ENCODE data around the gene EGR2.

The EGR2 gene

GRCh38 chr10:62819141-62819920 is 3.2 kb upstream of the EGR2 start:
- no peak overlapping the region for H2BK5ac ChIP-seq (ENCODE audit: low read depth, low read length, poor library complexity, severe bottlenecking)
- H3K4me3 ChIP-seq (ENCODE audit: insufficient read depth in 1 of 2, low read depth in 1 of 2, low read length in 2 of 2) = peak overlapping the region in 1 of 2 experiments; percentile 58
- no peak overlapping the region for H2AFZ ChIP-seq (ENCODE audit: low read depth, low read length)
- peaks cover 9 to 44% of the 10 kb centered on the region in 2 experiments for H3K27me3 ChIP-seq (ENCODE audit: control insufficient read depth in 1 of 2, insufficient read depth in 1 of 2, low read length in 2 of 2)
- WGBS = 66% methylated on average over 19 of the region's 19 CpGs
- no peak overlapping the region for H3K4me2 ChIP-seq (ENCODE audit: low read length, poor library complexity, severe bottlenecking)
- no peak overlapping the region for H3K14ac ChIP-seq (ENCODE audit: low read length in 2 of 2)
- H3K4ac ChIP-seq (ENCODE audit: low read depth in 1 of 2, low read length in 2 of 2) = no peak overlapping the region
- no peak overlapping the region for H2BK120ac ChIP-seq (ENCODE audit: low read depth, low read length)
- no peak overlapping the region for H4K8ac ChIP-seq (ENCODE audit: low read length)
- no peaks in the 10 kb centered on the region for H3K9me3 ChIP-seq (ENCODE audit: control insufficient read depth, low read length)
- no peaks in the 10 kb centered on the region for H3K36me3 ChIP-seq (ENCODE audit: control insufficient read depth in 1 of 2, insufficient read depth in 2 of 2, low read depth in 1 of 2, low read length in 2 of 2)
- no peak overlapping the region for H2AK5ac ChIP-seq (ENCODE audit: low read length, severe bottlenecking)
- no peak overlapping the region for H3K23ac ChIP-seq (ENCODE audit: low read length in 2 of 2)
- H3K4me1 ChIP-seq (ENCODE audit: control insufficient read depth, insufficient read depth, low read depth, low read length) = peaks cover 31% of the 10 kb centered on the region
- H3K18ac ChIP-seq (ENCODE audit: low read depth in 1 of 2, low read length in 2 of 2) = no peak overlapping the region
- peak overlapping the region; percentile 48 for H3K9ac ChIP-seq (ENCODE audit: low read length)
- DNase-seq = no peak
- H2BK15ac ChIP-seq (ENCODE audit: low read depth, poor library complexity, severe bottlenecking) = no peak overlapping the region
- H3K27ac ChIP-seq (ENCODE audit: low read length, poor library complexity, severe bottlenecking) = no peak overlapping the region
- H4K91ac ChIP-seq (ENCODE audit: low read length) = no peak overlapping the region
- H2BK12ac ChIP-seq (ENCODE audit: low read length in 2 of 2) = no peak overlapping the region
- H3K79me1 ChIP-seq (replicated peaks; ENCODE audit: low read length, poor library complexity, severe bottlenecking) = no peaks in the 10 kb centered on the region

GRCh38 chr10:62818426-62819011 is 2.4 kb upstream of the EGR2 start:
- Histone ChIP-seq H3K23ac (ENCODE audit: low read length in 2 of 2) (no peak overlapping the region), H3K4me3 (ENCODE audit: insufficient read depth in 1 of 2, low read depth in 1 of 2, low read length in 2 of 2) (peak overlapping the region in 1 of 2 experiments; percentile 93), H3K36me3 (ENCODE audit: control insufficient read depth in 1 of 2, insufficient read depth in 2 of 2, low read depth in 1 of 2, low read length in 2 of 2) (peaks cover 0 to 6% of the 10 kb centered on the region in 2 experiments), H4K8ac (ENCODE audit: low read length) (peak overlapping the region; percentile 6), H2AFZ (ENCODE audit: low read depth, low read length) (no peak overlapping the region), H2BK120ac (ENCODE audit: low read depth, low read length) (no peak overlapping the region), H3K14ac (ENCODE audit: low read length in 2 of 2) (no peak overlapping the region), H2BK5ac (ENCODE audit: low read depth, low read length, poor library complexity, severe bottlenecking) (no peak overlapping the region), H3K79me1 (replicated peaks; ENCODE audit: low read length, poor library complexity, severe bottlenecking) (no peaks in the 10 kb centered on the region), H3K4me2 (ENCODE audit: low read length, poor library complexity, severe bottlenecking) (peak overlapping the region; percentile 98), H4K91ac (ENCODE audit: low read length) (no peak overlapping the region), H3K9ac (ENCODE audit: low read length) (peak overlapping the region; percentile 96), H3K18ac (ENCODE audit: low read depth in 1 of 2, low read length in 2 of 2) (no peak overlapping the region), H3K27ac (ENCODE audit: low read length, poor library complexity, severe bottlenecking) (no peak overlapping the region), H3K27me3 (ENCODE audit: control insufficient read depth in 1 of 2, insufficient read depth in 1 of 2, low read length in 2 of 2) (peaks cover 9 to 48% of the 10 kb centered on the region in 2 experiments), H3K9me3 (ENCODE audit: control insufficient read depth, low read length) (no peaks in the 10 kb centered on the region), H2BK15ac (ENCODE audit: low read depth, poor library complexity, severe bottlenecking) (no peak overlapping the region), H3K4ac (ENCODE audit: low read depth in 1 of 2, low read length in 2 of 2) (no peak overlapping the region), H3K4me1 (ENCODE audit: control insufficient read depth, insufficient read depth, low read depth, low read length) (peaks cover 31% of the 10 kb centered on the region), H2BK12ac (ENCODE audit: low read length in 2 of 2) (no peak overlapping the region), H2AK5ac (ENCODE audit: low read length, severe bottlenecking) (no peak overlapping the region)
- WGBS = 12% methylated on average over 50 of the region's 65 CpGs
- DNase-seq = no peak

GRCh38 chr10:62817766-62818425 is 1.7 kb upstream of the EGR2 start:
- peaks cover 31% of the 10 kb centered on the region for H3K4me1 ChIP-seq (ENCODE audit: control insufficient read depth, insufficient read depth, low read depth, low read length)
- H3K27ac ChIP-seq (ENCODE audit: low read length, poor library complexity, severe bottlenecking) = no peak overlapping the region
- no peaks in the 10 kb centered on the region for H3K9me3 ChIP-seq (ENCODE audit: control insufficient read depth, low read length)
- H3K4ac ChIP-seq (ENCODE audit: low read depth in 1 of 2, low read length in 2 of 2) = no peak overlapping the region
- no peak overlapping the region for H2BK5ac ChIP-seq (ENCODE audit: low read depth, low read length, poor library complexity, severe bottlenecking)
- H3K4me3 ChIP-seq (ENCODE audit: insufficient read depth in 1 of 2, low read depth in 1 of 2, low read length in 2 of 2) = peak overlapping the region; percentile 52 to 93
- peak overlapping the region; percentile 98 for H3K4me2 ChIP-seq (ENCODE audit: low read length, poor library complexity, severe bottlenecking)
- H3K18ac ChIP-seq (ENCODE audit: low read depth in 1 of 2, low read length in 2 of 2) = peak overlapping the region in 1 of 2 experiments; percentile 19
- peaks cover 9 to 54% of the 10 kb centered on the region in 2 experiments for H3K27me3 ChIP-seq (ENCODE audit: control insufficient read depth in 1 of 2, insufficient read depth in 1 of 2, low read length in 2 of 2)
- H2BK15ac ChIP-seq (ENCODE audit: low read depth, poor library complexity, severe bottlenecking) = no peak overlapping the region
- H3K79me1 ChIP-seq (replicated peaks; ENCODE audit: low read length, poor library complexity, severe bottlenecking) = no peaks in the 10 kb centered on the region
- no peak overlapping the region for H4K8ac ChIP-seq (ENCODE audit: low read length)
- H2BK120ac ChIP-seq (ENCODE audit: low read depth, low read length) = no peak overlapping the region
- no peak overlapping the region for H3K23ac ChIP-seq (ENCODE audit: low read length in 2 of 2)
- H3K14ac ChIP-seq (ENCODE audit: low read length in 2 of 2) = no peak overlapping the region
- no peak overlapping the region for H4K91ac ChIP-seq (ENCODE audit: low read length)
- H3K9ac ChIP-seq (ENCODE audit: low read length) = peak overlapping the region; percentile 96
- peak overlapping the region in 1 of 2 experiments; percentile 29 for H2BK12ac ChIP-seq (ENCODE audit: low read length in 2 of 2)
- peaks cover 0 to 11% of the 10 kb centered on the region in 2 experiments for H3K36me3 ChIP-seq (ENCODE audit: control insufficient read depth in 1 of 2, insufficient read depth in 2 of 2, low read depth in 1 of 2, low read length in 2 of 2)
- H2AK5ac ChIP-seq (ENCODE audit: low read length, severe bottlenecking) = no peak overlapping the region
- DNase-seq = peak; percentile 77
- peak overlapping the region; percentile 36 for H2AFZ ChIP-seq (ENCODE audit: low read depth, low read length)
- under 1% methylated on average over 47 of the region's 51 CpGs for WGBS
